Gastroesophageal sphincter (tissue), 4 donors: ENCODE measurements around the gene POU2AF2. TPM values are rescaled to one million over a fixed set of nuclear protein-coding genes. Genes with fewer than 3 reads are reported as not detected.
A peak's percentile ranks its signal among the peaks of the same experiment; 100 is the strongest.
"Not testable (repeated sequence)": the region's sequence is repeated elsewhere in the genome, so short reads cannot be mapped to it uniquely, and the experiment has no call there.

Experiments used
- ATAC-seq: fragments of 150-250 bp; one replicate; pipeline ENCODE4 v1.9.1; 2016; ENCODE audit warnings: mild to moderate bottlenecking, moderate library complexity
- H3K27ac ChIP-seq, 4 donors: fragments of 200-600 bp; sonication (generic) in 3 of 4; 1 replicate in 3 of 4; 2 replicates in 1 of 4; pipeline ENCODE4 v1.5.1; 2016 to 2019
- H3K27me3 ChIP-seq: fragments of 200-600 bp; sonication (generic); one replicate; pipeline ENCODE4 v1.5.1; 2019
- H3K36me3 ChIP-seq, 2 donors: fragments of 200-600 bp; sonication (generic); one replicate each; pipeline ENCODE4 v1.5.1; 2019; ENCODE audit warnings: control low read depth in 1 of 2
- H3K4me1 ChIP-seq, 3 donors: fragments of 200-600 bp; sonication (generic); 1 replicate in 2 of 3; 2 replicates in 1 of 3; pipeline ENCODE4 v1.5.1; 2016 to 2019; ENCODE audit warnings: control low read depth in 2 of 3
- H3K4me3 ChIP-seq, 2 donors: fragments of 200-600 bp; sonication (generic); one replicate each; pipeline ENCODE4 v1.5.1; 2019; ENCODE audit warnings: mild to moderate bottlenecking in 1 of 2, moderate library complexity in 1 of 2
- H3K9me3 ChIP-seq, 3 donors: fragments of 200-600 bp; sonication (generic); one replicate each; pipeline ENCODE4 v1.5.1; 2017 to 2019; ENCODE audit warnings: control low read depth in 2 of 3
- EP300 ChIP-seq: sonication (generic); formaldehyde crosslinking; IDR thresholded peaks from one replicate; pipeline ENCODE4 v1.6.1; 2017; ENCODE audit warnings: antibody characterized with exemption, mild to moderate bottlenecking
- POLR2A ChIP-seq, 2 donors: fragments of 450-650 bp; IDR thresholded peaks; one replicate each; pipeline ENCODE4 v1.6.1; 2017; ENCODE audit warnings: antibody characterized with exemption in 2 of 2, mild to moderate bottlenecking in 2 of 2, moderate library complexity in 1 of 2
- POLR2AphosphoS5 ChIP-seq: sonication (generic); formaldehyde crosslinking; IDR thresholded peaks from one replicate; pipeline ENCODE4 v1.6.1; 2017; ENCODE audit warnings: antibody characterized with exemption
- WGBS, 2 donors: methylation state at CpG; one replicate each; pipeline ENCODE4 v1.1.5; 2018; ENCODE audit warnings: low coverage in 1 of 2; 5-methylcytosine and 5-hydroxymethylcytosine counted together
- total RNA-seq, 4 donors: library from RNA; depleted of rRNA; stranded (reverse); fragments of >200 nt; gene quantifications; one replicate each; pipeline ENCODE4 v1.1.0, GENCODE V29; 2016
- TF ChIP-seq, protein P1 (sequence below), 4 experiments: fragments of 200-600 bp in 2 of 4; fragments of 450-650 bp in 2 of 4; sonication (generic) in 1 of 4; IDR thresholded peaks; one replicate each; pipeline ENCODE4 v1.5.1; 2017 to 2019; ENCODE audit warnings: antibody characterized with exemption in 4 of 4, mild to moderate bottlenecking in 2 of 4, moderate library complexity in 2 of 4

POU2AF2 gene
- total RNA-seq, 4 donors from 2014 or later, result 0.59 to 0.81 TPM; not detected in 2

DNA sequence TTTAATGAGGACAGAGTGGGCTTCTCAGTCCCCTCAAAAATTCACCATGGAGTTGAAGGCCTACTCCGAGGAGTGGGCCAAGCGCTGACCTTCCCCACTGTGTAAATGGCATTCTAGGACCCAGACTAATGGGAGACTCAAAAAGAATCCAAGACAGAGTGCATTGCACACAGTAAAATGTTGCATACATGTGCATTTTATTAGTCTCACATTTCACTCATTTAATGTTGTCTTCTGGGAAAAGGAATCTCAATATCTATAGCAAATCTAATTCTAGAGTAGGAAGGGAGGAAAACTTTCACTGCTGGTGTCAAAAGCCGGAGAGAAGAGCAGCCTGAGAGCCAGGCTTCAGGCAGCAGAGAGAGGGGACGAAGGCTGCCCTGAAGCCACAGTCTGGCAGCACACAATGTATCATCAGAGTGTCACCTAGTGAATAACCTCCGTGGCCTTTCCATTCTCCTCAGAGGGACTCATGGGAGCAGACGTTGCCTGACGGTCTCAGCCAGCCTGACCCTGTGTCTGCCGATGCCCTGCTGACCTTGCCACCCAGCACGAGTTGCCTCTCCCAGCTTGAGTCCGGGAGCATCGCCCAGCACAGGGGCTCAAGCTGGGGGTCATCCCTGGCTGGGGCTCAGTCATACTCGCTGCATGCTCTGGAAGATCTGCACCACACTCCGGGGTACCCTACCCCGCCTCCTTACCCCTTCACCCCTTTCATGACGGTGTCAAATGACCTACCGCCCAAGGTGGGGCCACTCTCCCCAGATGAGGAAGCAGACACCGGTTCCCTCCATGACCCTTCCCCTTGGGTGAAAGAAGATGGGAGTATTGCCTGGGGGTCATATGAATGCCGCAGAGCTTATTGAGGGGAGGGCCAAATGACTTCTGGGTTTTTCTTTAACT lies 39.9 kb downstream of the POU2AF2 start:
- no peaks in the 10 kb centered on the region for H3K36me3 ChIP-seq
- TF ChIP-seq, protein P1, sequence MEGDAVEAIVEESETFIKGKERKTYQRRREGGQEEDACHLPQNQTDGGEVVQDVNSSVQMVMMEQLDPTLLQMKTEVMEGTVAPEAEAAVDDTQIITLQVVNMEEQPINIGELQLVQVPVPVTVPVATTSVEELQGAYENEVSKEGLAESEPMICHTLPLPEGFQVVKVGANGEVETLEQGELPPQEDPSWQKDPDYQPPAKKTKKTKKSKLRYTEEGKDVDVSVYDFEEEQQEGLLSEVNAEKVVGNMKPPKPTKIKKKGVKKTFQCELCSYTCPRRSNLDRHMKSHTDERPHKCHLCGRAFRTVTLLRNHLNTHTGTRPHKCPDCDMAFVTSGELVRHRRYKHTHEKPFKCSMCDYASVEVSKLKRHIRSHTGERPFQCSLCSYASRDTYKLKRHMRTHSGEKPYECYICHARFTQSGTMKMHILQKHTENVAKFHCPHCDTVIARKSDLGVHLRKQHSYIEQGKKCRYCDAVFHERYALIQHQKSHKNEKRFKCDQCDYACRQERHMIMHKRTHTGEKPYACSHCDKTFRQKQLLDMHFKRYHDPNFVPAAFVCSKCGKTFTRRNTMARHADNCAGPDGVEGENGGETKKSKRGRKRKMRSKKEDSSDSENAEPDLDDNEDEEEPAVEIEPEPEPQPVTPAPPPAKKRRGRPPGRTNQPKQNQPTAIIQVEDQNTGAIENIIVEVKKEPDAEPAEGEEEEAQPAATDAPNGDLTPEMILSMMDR (IDR thresholded peaks at IDR 0.05), result no peak
- TF ChIP-seq EP300 (no peak), POLR2A (IDR thresholded peaks at IDR 0.05) (no peak), POLR2AphosphoS5 (no peak)
- ATAC-seq, result no peak
- H3K9me3 ChIP-seq, result no peaks in the 10 kb centered on the region
- H3K4me1 ChIP-seq, result peaks cover 0 to 13% (median 0%) of the 10 kb centered on the region in 3 donors
- H3K27me3 ChIP-seq, result no peaks in the 10 kb centered on the region
- H3K4me3 ChIP-seq, result no peak overlapping the region
- WGBS, 2 donors, result 97 to 100% methylated on average over 1 to 5 of the region's 18 CpGs
- no peak overlapping the region for H3K27ac ChIP-seq

DNA sequence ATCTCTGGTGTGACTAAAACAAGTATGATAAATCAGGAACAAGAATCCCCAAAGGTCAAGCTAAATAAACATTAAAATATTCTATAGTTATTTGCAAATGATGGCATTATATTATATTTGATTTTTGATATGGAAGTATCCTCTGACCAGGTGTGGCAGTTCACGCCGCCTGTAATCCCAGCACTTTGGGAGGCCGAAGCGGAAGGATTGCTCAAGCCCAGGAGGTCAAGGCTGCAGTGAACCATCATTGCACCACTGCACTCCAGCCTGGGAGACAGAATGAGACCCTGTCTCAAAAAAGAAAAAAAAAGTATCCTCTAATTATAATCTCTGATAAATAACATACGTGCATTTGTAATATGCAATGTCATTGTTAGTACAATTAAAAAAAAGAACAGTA lies 46.2 kb downstream of the POU2AF2 start:
- no peaks in the 10 kb centered on the region for H3K36me3 ChIP-seq
- TF ChIP-seq, protein P1 (IDR thresholded peaks at IDR 0.05), result no peak
- TF ChIP-seq POLR2A (IDR thresholded peaks at IDR 0.05), result no peak
- TF ChIP-seq EP300, result no peak
- TF ChIP-seq POLR2AphosphoS5, result no peak
- 87 to 100% methylated on average over 1 to 5 of the region's 5 CpGs for WGBS, 2 donors
- ATAC-seq, result no peak
- H3K9me3 ChIP-seq, result no peaks in the 10 kb centered on the region
- no peaks in the 10 kb centered on the region for H3K27me3 ChIP-seq
- no peak overlapping the region for H3K27ac ChIP-seq
- H3K4me3 ChIP-seq, result no peak overlapping the region
- no peaks in the 10 kb centered on the region for H3K4me1 ChIP-seq

DNA sequence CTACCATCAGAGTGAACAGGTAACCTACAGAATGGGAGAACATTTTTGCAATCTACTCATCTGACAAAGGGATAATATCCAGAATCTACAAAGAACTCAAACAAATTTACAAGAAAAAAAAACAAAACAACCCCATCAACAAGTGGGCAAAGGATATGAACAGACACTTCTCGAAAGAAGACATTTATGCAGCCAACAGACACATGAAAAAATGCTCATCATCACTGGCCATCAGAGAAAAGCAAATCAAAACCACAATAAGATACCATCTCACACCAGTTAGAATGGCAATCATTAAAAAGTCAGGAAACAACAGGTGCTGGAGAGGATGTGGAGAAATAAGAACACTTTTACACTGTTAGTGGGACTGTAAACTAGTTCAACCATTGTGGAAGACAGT lies 46.9 kb downstream of the POU2AF2 start:
- H3K9me3 ChIP-seq, ATAC-seq, H3K4me3 ChIP-seq, H3K27me3 ChIP-seq, H3K27ac ChIP-seq, H3K4me1 ChIP-seq, H3K36me3 ChIP-seq: not testable (repeated sequence)
- WGBS, 2 donors, result 100% methylated on average over 1 of the region's 1 CpG

DNA sequence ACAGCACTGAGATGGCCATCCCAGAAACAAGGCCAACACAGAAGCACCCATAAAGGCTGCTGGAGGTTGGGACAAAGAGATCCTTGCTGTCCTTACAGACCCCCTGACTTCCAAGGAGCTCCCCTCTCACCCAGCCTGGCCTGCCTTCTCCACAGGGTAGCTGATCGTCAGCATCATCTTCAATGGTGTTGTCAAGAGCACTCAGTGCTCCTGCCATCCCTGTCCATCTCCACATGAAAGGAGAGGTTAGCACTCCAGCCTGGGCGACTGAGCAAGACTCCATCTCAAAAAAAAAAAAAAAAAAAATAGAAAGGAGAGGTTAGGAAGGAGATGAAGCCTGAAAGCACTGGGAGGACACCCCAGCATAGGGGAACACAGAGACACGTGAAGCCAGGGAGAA lies 50.7 kb downstream of the POU2AF2 start:
- WGBS, 2 donors, result 100% methylated on average over 1 of the region's 3 CpGs; no CpG with 5 or more reads in 1 of the 2 donors
- no peak for ATAC-seq
- Histone ChIP-seq H3K9me3 (no peaks in the 10 kb centered on the region), H3K36me3 (no peaks in the 10 kb centered on the region), H3K4me3 (no peak overlapping the region), H3K27ac (no peak overlapping the region), H3K4me1 (peaks cover 0 to 35% (median 12%) of the 10 kb centered on the region in 3 donors), H3K27me3 (no peaks in the 10 kb centered on the region)
- TF ChIP-seq POLR2AphosphoS5 (no peak), POLR2A (IDR thresholded peaks at IDR 0.05) (no peak), EP300 (no peak)
- TF ChIP-seq, protein P1 (IDR thresholded peaks at IDR 0.05), result no peak

DNA sequence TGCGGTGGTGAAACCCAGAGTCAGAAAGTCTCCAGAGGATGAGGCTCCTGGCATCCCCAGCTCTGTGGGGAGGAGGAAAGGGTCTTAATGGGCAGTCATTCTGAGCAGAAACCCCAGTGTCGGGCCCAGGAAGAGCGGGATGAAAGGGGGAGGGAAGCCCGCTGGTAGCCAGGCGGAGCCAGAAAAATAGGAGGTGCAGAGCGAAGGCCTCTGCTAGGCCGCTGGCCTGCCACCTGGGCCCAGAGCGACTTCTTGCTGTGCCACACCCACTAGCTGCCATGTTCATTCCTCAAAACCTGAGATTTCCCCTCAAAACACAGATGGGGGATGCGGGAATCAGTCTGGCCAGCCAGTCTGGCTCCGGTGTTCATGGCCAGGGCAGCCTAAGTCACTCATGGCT lies 52.2 kb downstream of the POU2AF2 start:
- WGBS, 2 donors, result 98 to 100% methylated on average over 3 to 7 of the region's 10 CpGs
- H3K4me1 ChIP-seq, result peaks cover 0 to 47% (median 12%) of the 10 kb centered on the region in 3 donors
- no peaks in the 10 kb centered on the region for H3K27me3 ChIP-seq
- ATAC-seq, result no peak
- TF ChIP-seq EP300 (no peak), POLR2AphosphoS5 (no peak), POLR2A (IDR thresholded peaks at IDR 0.05) (no peak)
- TF ChIP-seq, protein P1 (IDR thresholded peaks at IDR 0.05), result no peak
- no peaks in the 10 kb centered on the region for H3K9me3 ChIP-seq
- H3K4me3 ChIP-seq, result no peak overlapping the region
- H3K36me3 ChIP-seq, result no peaks in the 10 kb centered on the region
- H3K27ac ChIP-seq, result peak overlapping the region in 1 of 4 donors; percentile 89
